Heart left ventricle (tissue), 16 donors: ENCODE data around the gene CHID1. TPM values are rescaled to one million over a fixed set of nuclear protein-coding genes. Genes with fewer than 3 reads are reported as not detected.

Source experiments
- ATAC-seq, 4 donors: fragments of 200-7000 bp; cut with Tn5 transposase; one replicate each; pipeline ENCODE4 v1.9.1; 2020 to 2022; ENCODE audit warnings: moderate library complexity in 4 of 4, mild to moderate bottlenecking in 3 of 4, moderate number of reproducible peaks in 1 of 4
- DNase-seq, 5 donors: peaks; one replicate each; pipeline ENCODE4 v3.0.0-alpha.2; 2020
- H3K27ac ChIP-seq, 12 donors: fragments of 200-600 bp; sonication (generic) in 4 of 12; one replicate each; pipeline versions ENCODE4 v1.5.0 to v1.8.0; 2016 to 2022; ENCODE audit warnings: mild to moderate bottlenecking in 2 of 12
- H3K27me3 ChIP-seq, 9 donors: fragments of 200-600 bp; sonication (generic) in 2 of 9; one replicate each; pipeline versions ENCODE4 v1.5.1 to v1.8.0; 2016 to 2022; ENCODE audit warnings: mild to moderate bottlenecking in 3 of 9
- H3K36me3 ChIP-seq, 9 donors: fragments of 200-600 bp; sonication (generic) in 2 of 9; one replicate each; pipeline versions ENCODE4 v1.5.0 to v1.8.0; 2018 to 2022; ENCODE audit warnings: mild to moderate bottlenecking in 2 of 9
- H3K4me1 ChIP-seq, 12 donors: fragments of 200-600 bp; sonication (generic) in 4 of 12; one replicate each; pipeline versions ENCODE4 v1.5.0 to v1.8.0; 2016 to 2022; ENCODE audit warnings: mild to moderate bottlenecking in 3 of 12
- H3K4me3 ChIP-seq, 12 donors: fragments of 200-600 bp; sonication (generic) in 4 of 12; one replicate each; pipeline versions ENCODE4 v1.5.0 to v1.8.0; 2017 to 2022; ENCODE audit warnings: mild to moderate bottlenecking in 9 of 12, moderate library complexity in 4 of 12
- H3K9me3 ChIP-seq, 12 donors: fragments of 200-600 bp; sonication (generic) in 4 of 12; one replicate each; pipeline versions ENCODE4 v1.5.0 to v1.8.0; 2016 to 2022; ENCODE audit warnings: mild to moderate bottlenecking in 1 of 12
- CTCF ChIP-seq, 12 donors: fragments of 200-600 bp; sonication (generic) in 4 of 12; IDR thresholded peaks; one replicate each; pipeline versions ENCODE4 v1.5.0 to v1.8.0; 2018 to 2022; ENCODE audit warnings: antibody characterized with exemption in 12 of 12, mild to moderate bottlenecking in 5 of 12
- POLR2A ChIP-seq, 2 donors: fragments of 450-650 bp; IDR thresholded peaks; one replicate each; pipeline ENCODE4 v1.6.1; 2017; ENCODE audit warnings: antibody characterized with exemption in 2 of 2, mild to moderate bottlenecking in 2 of 2, moderate library complexity in 2 of 2
- WGBS, 4 donors: extraction: QIAGEN DNeasy Blood & Tissue Kit in 2 of 4; methylation state at CpG; one replicate each; pipeline versions ENCODE4 v1.1.5 to v1.1.7; 2013 to 2018; 5-methylcytosine and 5-hydroxymethylcytosine counted together
- intact Hi-C, 10 donors: fragments of 100-400 bp; cut with DNase I; formaldehyde crosslinking; loops; one replicate each; pipeline versions ENCODE4 v1.11.1 to v1.14.2; 2022
- polyA plus RNA-seq, 2 donors: library from polyadenylated mRNA; stranded (reverse); fragments of 200-250 nt; gene quantifications; one replicate each; pipeline ENCODE4 v1.2.3, GENCODE V29; 2013
- total RNA-seq, 9 donors: library from RNA; depleted of rRNA in 2 of 9; stranded (reverse); fragments of >200 nt in 2 of 9; fragmentation: NEBNext Ultra II Directional in 3 of 9; extraction: Animal tissue kit (Norgen Biotek cat#: 25700) in 3 of 9; gene quantifications; one replicate each; pipeline versions ENCODE4 v1.1.0 to v1.2.4, GENCODE V29; 2016 to 2023
- donor health status: ischemic (EF 13 %, LVEDD 7.1; RV severe dilation, severe dysfunction).
- donor health status: healthy with polysubstance abuse.
- donor health status: DM: no; HTN: yes; CAD: no.
- donor health status: DM: no; HTN: no; CAD: no.
- donor health status: ischemic (EF 25% LVEDD 6.9; RV normal size, moderate dysfunction).
- donor health status: ischemic (EF 25% LVEDD 5.7; RV mildly dilated, moderate dysfunction).
- donor health status: healthy.
- donor health status: DM: yes; HTN: yes; CAD: no.
- donor health status: ischemic (EF 35%, LVEDD 5.7; RV mildly dilated, moderate dysfunction).
- donor health status: nonischemic (EF 11% LVEDD 7.7; RV severe dilation, severe dysfunction).
- donor health status: DM: yes; HTN: yes; CAD: no.
- donor health status: PGD.
- donor health status: ischemic (EF 29% LVEDD 5.4; RV normal size, mild dysfunction).
- donor health status: nonischemic (EF 23%, LVEDD 6.1; RV moderate dilation, normal function).

The CHID1 gene
- total and polyA plus RNA-seq, 11 donors, result 30.8 to 87.7 (median 55.3) TPM

- DNase-seq, result peak; percentile 60 to 83 (median 69)
- Histone ChIP-seq H3K27ac (peak overlapping the region in 3 of 12 donors; percentile 9 to 76 (median 41)), H3K4me3 (peak overlapping the region in 3 of 12 donors; percentile 14 to 37 (median 17)), H3K27me3 (no peaks in the 10 kb centered on the region), H3K4me1 (peaks cover 0 to 25% (median 9%) of the 10 kb centered on the region in 12 donors), H3K36me3 (no peaks in the 10 kb centered on the region), H3K9me3 (no peaks in the 10 kb centered on the region)
- WGBS, 4 donors, result 72 to 86% (median 78%) methylated on average over 19 to 21 of the region's 21 CpGs
- intact Hi-C loops, result loop anchor here in 2 of 10 donors (5.0 kb wide), 2 partner anchors 108 to 118 kb away; partner anchors contain the start of genes PIDD1 (in 1 of the 2), RPLP2 (in 1 of the 2) and SLC25A22 (in 1 of the 2)
- TF ChIP-seq CTCF (IDR thresholded peaks at IDR 0.05) (no peak), POLR2A (IDR thresholded peaks at IDR 0.05) (no peak)
- ATAC-seq, result peak in 3 of 4 donors; percentile 1 to 47 (median 35)
These were observed 4.3 kb upstream of the CHID1 start for GRCh38 chr11:914747-915501.

GRCh38 chr11:914204-914603 lies 3.6 kb upstream of the CHID1 start:
- H3K9me3 ChIP-seq, result no peaks in the 10 kb centered on the region
- TF ChIP-seq POLR2A (IDR thresholded peaks at IDR 0.05), result no peak
- no peak for TF ChIP-seq CTCF (IDR thresholded peaks at IDR 0.05)
- H3K27me3 ChIP-seq, result no peaks in the 10 kb centered on the region
- H3K27ac ChIP-seq, result peak overlapping the region in 3 of 12 donors; percentile 9 to 76 (median 41)
- intact Hi-C loops, result loop anchor here in 2 of 10 donors (5.0 kb wide), 2 partner anchors 107 to 117 kb away; partner anchors contain the start of genes PIDD1 (in 1 of the 2), RPLP2 (in 1 of the 2) and SLC25A22 (in 1 of the 2)
- peak overlapping the region in 4 of 12 donors; percentile 14 to 37 (median 20) for H3K4me3 ChIP-seq
- ATAC-seq (no peak), DNase-seq (no peak)
- H3K36me3 ChIP-seq, result no peaks in the 10 kb centered on the region
- H3K4me1 ChIP-seq, result peaks cover 0 to 32% (median 14%) of the 10 kb centered on the region in 12 donors
- 66 to 83% (median 80%) methylated on average over 4 to 5 of the region's 5 CpGs for WGBS, 4 donors

- ATAC-seq, result no peak
- intact Hi-C loops, result loop anchor here in 2 of 10 donors (5.0 kb wide), 2 partner anchors 106 to 116 kb away; partner anchors contain the start of genes PIDD1 (in 1 of the 2), RPLP2 (in 1 of the 2) and SLC25A22 (in 1 of the 2)
These were observed 2.4 kb upstream of the CHID1 start for GRCh38 chr11:913043-913442.

More at GRCh38 chr11:913043-913442, 2.4 kb upstream of the CHID1 start:
- 90 to 94% (median 93%) methylated on average over 4 of the region's 4 CpGs for WGBS, 4 donors
- Histone ChIP-seq H3K27me3 (no peaks in the 10 kb centered on the region), H3K36me3 (no peaks in the 10 kb centered on the region), H3K27ac (no peak overlapping the region), H3K4me3 (peak overlapping the region in 1 of 12 donors; percentile 12), H3K4me1 (peaks cover 0 to 32% (median 13%) of the 10 kb centered on the region in 12 donors), H3K9me3 (no peaks in the 10 kb centered on the region)
- no peak for DNase-seq
- TF ChIP-seq CTCF (IDR thresholded peaks at IDR 0.05) (no peak), POLR2A (IDR thresholded peaks at IDR 0.05) (no peak)
